ENCODE data around the gene USP13. TPM values are rescaled to one million over a fixed set of nuclear protein-coding genes. Genes with fewer than 3 reads are reported as not detected.

USP13 gene
- total RNA-seq, 1 experiment from 2014 or later = 22.7 TPM

DNA sequence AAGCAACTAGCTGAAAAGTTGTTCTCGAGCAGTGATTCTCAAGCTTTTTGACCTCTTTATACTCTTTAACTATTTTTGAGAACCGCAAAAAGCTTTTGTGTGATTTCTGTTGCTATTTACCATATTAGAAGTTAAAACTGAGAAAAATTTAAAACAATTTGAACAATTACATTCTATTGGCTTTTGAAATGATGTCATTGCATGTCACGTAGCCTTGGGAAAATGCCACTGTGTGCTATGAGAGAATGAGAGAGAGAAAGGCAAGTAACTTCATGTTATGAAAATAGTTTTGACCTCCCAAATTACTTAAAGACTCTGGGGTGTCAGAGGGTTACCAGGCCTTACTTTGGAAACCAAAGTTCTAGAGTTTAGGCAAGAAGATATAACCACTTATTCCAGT, 8.0 kb downstream of the USP13 start:
- ChIA-PET POLR2A (no interaction called here), CTCF (interaction anchor here (1.1 to 3.0 kb wide), 2 partner anchors 10 to 11 kb away, joined by 3 to 17 read pairs; no protein-coding TSS in a partner anchor), RAD21 (ENCODE audit: low non-redundant PET in 1 of 2, low total read pairs in 2 of 2, uncharacterized antibody in 2 of 2, unreplicated experiment in 2 of 2) (no interaction called here)
- Histone ChIP-seq H3K27ac (ENCODE audit: low read depth, low read length) (no peak overlapping the region), H3K4me1 (ENCODE audit: control insufficient read depth in 1 of 2, insufficient read depth in 2 of 2, low read length in 2 of 2) (no peaks in the 10 kb centered on the region), H3K9me3 (ENCODE audit: control insufficient read depth in 1 of 2, insufficient read depth in 1 of 2, low read depth in 1 of 2, low read length in 2 of 2) (no peaks in the 10 kb centered on the region), H3K4me2 (ENCODE audit: low read length) (no peak overlapping the region), H3K9me2 (ENCODE audit: insufficient read depth) (no peaks in the 10 kb centered on the region), H3K27me3 (ENCODE audit: insufficient read depth, low read length) (no peaks in the 10 kb centered on the region), H3K36me3 (ENCODE audit: control insufficient read depth in 1 of 2, insufficient read depth in 2 of 2, low read length in 2 of 2) (no peaks in the 10 kb centered on the region), H3K79me2 (ENCODE audit: insufficient read depth, low read length) (peaks cover 97% of the 10 kb centered on the region), H4K20me1 (ENCODE audit: insufficient read depth) (no peaks in the 10 kb centered on the region), H2AFZ (ENCODE audit: low read depth, low read length, poor library complexity, severe bottlenecking) (no peak overlapping the region), H3K9ac (ENCODE audit: low read length) (no peak overlapping the region), H3K4me3 (replicated peaks in 1 of 2; ENCODE audit: low read depth in 1 of 2, low read length in 2 of 2) (no peak overlapping the region)
- ATAC-seq (no peak), DNase-seq (ENCODE audit: low read depth, low spot score) (no peak)
- no peak for TF ChIP-seq ZNF274 (IDR thresholded peaks at IDR 0.05; ENCODE audit: low read depth, low read length)
- no peak for TF ChIP-seq EZH2phosphoT487 (IDR thresholded peaks at IDR 0.05; ENCODE audit: borderline replicate concordance)
- TF ChIP-seq YY1 (IDR thresholded peaks at IDR 0.05; ENCODE audit: extremely low read depth, insufficient replicate concordance, low read depth, low read length) = no peak
- TF ChIP-seq RAD21 (IDR thresholded peaks at IDR 0.05; ENCODE audit: low read depth) = no peak
- TF ChIP-seq, protein P1, sequence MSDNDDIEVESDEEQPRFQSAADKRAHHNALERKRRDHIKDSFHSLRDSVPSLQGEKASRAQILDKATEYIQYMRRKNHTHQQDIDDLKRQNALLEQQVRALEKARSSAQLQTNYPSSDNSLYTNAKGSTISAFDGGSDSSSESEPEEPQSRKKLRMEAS (IDR thresholded peaks at IDR 0.05) = no peak
- TF ChIP-seq, protein P2, sequence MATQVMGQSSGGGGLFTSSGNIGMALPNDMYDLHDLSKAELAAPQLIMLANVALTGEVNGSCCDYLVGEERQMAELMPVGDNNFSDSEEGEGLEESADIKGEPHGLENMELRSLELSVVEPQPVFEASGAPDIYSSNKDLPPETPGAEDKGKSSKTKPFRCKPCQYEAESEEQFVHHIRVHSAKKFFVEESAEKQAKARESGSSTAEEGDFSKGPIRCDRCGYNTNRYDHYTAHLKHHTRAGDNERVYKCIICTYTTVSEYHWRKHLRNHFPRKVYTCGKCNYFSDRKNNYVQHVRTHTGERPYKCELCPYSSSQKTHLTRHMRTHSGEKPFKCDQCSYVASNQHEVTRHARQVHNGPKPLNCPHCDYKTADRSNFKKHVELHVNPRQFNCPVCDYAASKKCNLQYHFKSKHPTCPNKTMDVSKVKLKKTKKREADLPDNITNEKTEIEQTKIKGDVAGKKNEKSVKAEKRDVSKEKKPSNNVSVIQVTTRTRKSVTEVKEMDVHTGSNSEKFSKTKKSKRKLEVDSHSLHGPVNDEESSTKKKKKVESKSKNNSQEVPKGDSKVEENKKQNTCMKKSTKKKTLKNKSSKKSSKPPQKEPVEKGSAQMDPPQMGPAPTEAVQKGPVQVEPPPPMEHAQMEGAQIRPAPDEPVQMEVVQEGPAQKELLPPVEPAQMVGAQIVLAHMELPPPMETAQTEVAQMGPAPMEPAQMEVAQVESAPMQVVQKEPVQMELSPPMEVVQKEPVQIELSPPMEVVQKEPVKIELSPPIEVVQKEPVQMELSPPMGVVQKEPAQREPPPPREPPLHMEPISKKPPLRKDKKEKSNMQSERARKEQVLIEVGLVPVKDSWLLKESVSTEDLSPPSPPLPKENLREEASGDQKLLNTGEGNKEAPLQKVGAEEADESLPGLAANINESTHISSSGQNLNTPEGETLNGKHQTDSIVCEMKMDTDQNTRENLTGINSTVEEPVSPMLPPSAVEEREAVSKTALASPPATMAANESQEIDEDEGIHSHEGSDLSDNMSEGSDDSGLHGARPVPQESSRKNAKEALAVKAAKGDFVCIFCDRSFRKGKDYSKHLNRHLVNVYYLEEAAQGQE (IDR thresholded peaks at IDR 0.05; ENCODE audit: low read depth) = no peak
- no peak for TF ChIP-seq EGR1 (IDR thresholded peaks at IDR 0.05; ENCODE audit: low read depth)
- no peak for TF ChIP-seq SRF (IDR thresholded peaks at IDR 0.05; ENCODE audit: low read depth)
- TF ChIP-seq, protein P3, sequence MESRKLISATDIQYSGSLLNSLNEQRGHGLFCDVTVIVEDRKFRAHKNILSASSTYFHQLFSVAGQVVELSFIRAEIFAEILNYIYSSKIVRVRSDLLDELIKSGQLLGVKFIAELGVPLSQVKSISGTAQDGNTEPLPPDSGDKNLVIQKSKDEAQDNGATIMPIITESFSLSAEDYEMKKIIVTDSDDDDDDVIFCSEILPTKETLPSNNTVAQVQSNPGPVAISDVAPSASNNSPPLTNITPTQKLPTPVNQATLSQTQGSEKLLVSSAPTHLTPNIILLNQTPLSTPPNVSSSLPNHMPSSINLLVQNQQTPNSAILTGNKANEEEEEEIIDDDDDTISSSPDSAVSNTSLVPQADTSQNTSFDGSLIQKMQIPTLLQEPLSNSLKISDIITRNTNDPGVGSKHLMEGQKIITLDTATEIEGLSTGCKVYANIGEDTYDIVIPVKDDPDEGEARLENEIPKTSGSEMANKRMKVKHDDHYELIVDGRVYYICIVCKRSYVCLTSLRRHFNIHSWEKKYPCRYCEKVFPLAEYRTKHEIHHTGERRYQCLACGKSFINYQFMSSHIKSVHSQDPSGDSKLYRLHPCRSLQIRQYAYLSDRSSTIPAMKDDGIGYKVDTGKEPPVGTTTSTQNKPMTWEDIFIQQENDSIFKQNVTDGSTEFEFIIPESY (IDR thresholded peaks at IDR 0.05; ENCODE audit: extremely low read depth, insufficient replicate concordance, low read length) = no peak
- BruUV-seq (replicated peaks) = no TSS peak
- intact Hi-C loops (cut with micrococcal nuclease) = no loop called here

Data from HCT116 (cell line).